Measurements from ENCODE around the gene CPLANE2. TPM values are rescaled to one million over a fixed set of nuclear protein-coding genes. Genes with fewer than 3 reads are reported as not detected.

CPLANE2 gene, protein sequence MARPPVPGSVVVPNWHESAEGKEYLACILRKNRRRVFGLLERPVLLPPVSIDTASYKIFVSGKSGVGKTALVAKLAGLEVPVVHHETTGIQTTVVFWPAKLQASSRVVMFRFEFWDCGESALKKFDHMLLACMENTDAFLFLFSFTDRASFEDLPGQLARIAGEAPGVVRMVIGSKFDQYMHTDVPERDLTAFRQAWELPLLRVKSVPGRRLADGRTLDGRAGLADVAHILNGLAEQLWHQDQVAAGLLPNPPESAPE
- total RNA-seq (2021): 4.5 and 6.1 TPM in 2 replicates
- percentile 35 among the genes with signal in this experiment for Bru-seq, nascent RNA
- percentile 38 among the genes with signal in this experiment for BruChase-seq, experiment 1, labeled RNA remaining after a 2-hour chase
- percentile 43 among the genes with signal in this experiment for BruChase-seq, experiment 2, labeled RNA remaining after a 6-hour chase
- long read RNA-seq, partial matches to known transcripts: 0 of 1 reads
- long read RNA-seq, other reads (novel, unspliced or antisense): 1 of 1 reads

DNA sequence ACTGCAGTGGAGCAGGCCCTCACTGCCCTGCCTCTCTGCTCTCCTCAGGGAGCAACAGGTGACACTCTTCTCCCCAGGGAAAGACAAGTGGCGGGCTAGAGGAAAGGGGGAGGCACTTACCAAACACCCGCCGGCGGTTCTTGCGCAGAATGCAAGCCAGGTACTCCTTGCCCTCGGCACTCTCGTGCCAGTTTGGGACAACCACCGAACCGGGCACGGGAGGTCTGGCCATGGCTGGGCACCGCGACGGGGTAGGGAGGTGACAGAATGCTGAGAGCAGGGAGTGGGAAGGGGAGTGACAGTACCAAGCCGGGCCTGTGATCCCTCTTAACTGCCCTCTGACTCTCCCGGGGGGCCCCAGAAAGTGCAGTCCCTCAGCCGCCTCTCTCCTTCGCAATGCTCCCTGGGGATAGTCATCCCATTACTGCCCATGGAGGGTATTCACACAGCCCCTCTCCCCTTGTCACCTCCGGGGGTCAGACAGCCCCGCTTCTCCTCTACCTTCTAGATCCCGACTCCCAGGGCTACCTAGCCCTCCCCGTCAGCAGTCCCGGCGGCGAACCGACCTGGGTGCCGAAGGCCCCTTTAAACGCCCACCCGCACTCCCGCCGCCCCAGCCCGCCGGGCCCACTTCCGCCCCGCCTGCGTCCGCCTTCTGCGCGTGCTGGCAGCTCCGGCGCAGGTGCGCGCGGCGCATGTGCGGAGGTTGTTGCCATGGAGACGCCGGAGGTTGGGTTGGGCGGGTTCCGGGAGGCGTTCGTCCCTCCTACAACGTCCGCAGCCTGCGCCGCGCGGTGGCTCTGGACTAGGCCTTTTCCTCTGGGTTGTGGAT lies at the start of gene CPLANE2:
TSS of gene CPLANE2 (minus strand) at position 673 of the 832 bp plus-strand sequence. CDS start at position 232, 441 bp downstream.
- peak within 1 kb of the TSS; percentile 60 for H3K27ac ChIP-seq
- H3K36me3 ChIP-seq (ENCODE audit: low read depth): no peaks in the 10 kb centered on the region
- peak within 1 kb of the TSS; percentile 83 for H2AFZ ChIP-seq
- peak within 1 kb of the TSS; percentile 97 for H3K4me2 ChIP-seq
- H3K9me2 ChIP-seq (ENCODE audit: insufficient read depth): no peaks in the 10 kb centered on the region
- H3K4me1 ChIP-seq (replicated peaks; ENCODE audit: insufficient read depth): peaks cover 13% of the 10 kb centered on the region
- H3K9me3 ChIP-seq (ENCODE audit: insufficient read depth, low read depth): no peaks in the 10 kb centered on the region
- ChIA-PET POLR2A (ENCODE audit: unreplicated experiment) (interaction anchor here (0.7 kb wide), 1 partner anchor 48 kb away, joined by 3 read pairs; no protein-coding TSS in a partner anchor), CTCF (interaction anchor here (0.5 kb wide), 1 partner anchor 9 kb away, joined by 3 read pairs; no protein-coding TSS in a partner anchor)
- DNase-seq: peak; percentile 65 to 93
- BruUV-seq (replicated peaks): TSS peak; percentile 64
- H3K4me3 ChIP-seq: peak within 1 kb of the TSS; percentile 81
- no peaks in the 10 kb centered on the region for H3K27me3 ChIP-seq (ENCODE audit: insufficient read depth, low read depth)
- H3F3A ChIP-seq (ENCODE audit: insufficient read depth, low read depth): peaks cover 3% of the 10 kb centered on the region; the same call in 1 of the 2 replicates
- H3K79me2 ChIP-seq (ENCODE audit: low read depth): no peaks in the 10 kb centered on the region
- intact Hi-C loops (cut with micrococcal nuclease; ENCODE audit: unreplicated experiment): loop anchor here (2.0 kb wide), 4 partner anchors 20 to 158 kb away; no protein-coding TSS in a partner anchor
- TF ChIP-seq, protein P1, sequence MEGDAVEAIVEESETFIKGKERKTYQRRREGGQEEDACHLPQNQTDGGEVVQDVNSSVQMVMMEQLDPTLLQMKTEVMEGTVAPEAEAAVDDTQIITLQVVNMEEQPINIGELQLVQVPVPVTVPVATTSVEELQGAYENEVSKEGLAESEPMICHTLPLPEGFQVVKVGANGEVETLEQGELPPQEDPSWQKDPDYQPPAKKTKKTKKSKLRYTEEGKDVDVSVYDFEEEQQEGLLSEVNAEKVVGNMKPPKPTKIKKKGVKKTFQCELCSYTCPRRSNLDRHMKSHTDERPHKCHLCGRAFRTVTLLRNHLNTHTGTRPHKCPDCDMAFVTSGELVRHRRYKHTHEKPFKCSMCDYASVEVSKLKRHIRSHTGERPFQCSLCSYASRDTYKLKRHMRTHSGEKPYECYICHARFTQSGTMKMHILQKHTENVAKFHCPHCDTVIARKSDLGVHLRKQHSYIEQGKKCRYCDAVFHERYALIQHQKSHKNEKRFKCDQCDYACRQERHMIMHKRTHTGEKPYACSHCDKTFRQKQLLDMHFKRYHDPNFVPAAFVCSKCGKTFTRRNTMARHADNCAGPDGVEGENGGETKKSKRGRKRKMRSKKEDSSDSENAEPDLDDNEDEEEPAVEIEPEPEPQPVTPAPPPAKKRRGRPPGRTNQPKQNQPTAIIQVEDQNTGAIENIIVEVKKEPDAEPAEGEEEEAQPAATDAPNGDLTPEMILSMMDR (conservative IDR thresholded peaks at IDR 0.05): 0 out of 2 replicates have a peak, but pooled peaks have one; percentile 29
- TF ChIP-seq EZH2 (IDR thresholded peaks at IDR 0.05; ENCODE audit: low read depth): no peak
- H4K20me1 ChIP-seq (ENCODE audit: insufficient read depth): no peaks in the 10 kb centered on the region

DNA sequence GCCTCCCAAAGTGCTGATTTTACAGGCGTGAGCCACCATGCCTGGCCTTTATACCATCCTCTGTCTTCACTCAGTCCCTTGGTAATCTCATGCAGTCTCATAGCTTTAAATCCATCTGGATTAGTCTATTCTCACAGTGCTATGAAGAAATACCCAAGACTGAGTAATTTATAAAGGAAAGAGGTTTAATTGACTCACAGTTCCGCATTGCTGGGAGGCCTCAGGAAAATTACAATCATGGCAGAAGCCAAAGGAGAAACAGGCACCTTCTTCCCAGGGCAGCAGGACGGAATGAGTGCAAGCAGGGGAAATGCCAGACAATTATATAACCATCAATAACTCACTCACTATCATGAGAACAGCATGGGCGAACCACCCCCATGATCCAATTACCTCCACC lies 49.1 kb upstream of the CPLANE2 start:
- no TSS peak for BruUV-seq (replicated peaks)
- no peaks in the 10 kb centered on the region for H3K36me3 ChIP-seq (ENCODE audit: low read depth)
- no peak overlapping the region for H3K4me3 ChIP-seq
- TF ChIP-seq, protein P1 (conservative IDR thresholded peaks at IDR 0.05): no peak
- no peak for TF ChIP-seq EZH2 (IDR thresholded peaks at IDR 0.05; ENCODE audit: low read depth)
- no peaks in the 10 kb centered on the region for H4K20me1 ChIP-seq (ENCODE audit: insufficient read depth)
- H3K27me3 ChIP-seq (ENCODE audit: insufficient read depth, low read depth): no peaks in the 10 kb centered on the region
- ChIA-PET POLR2A (ENCODE audit: unreplicated experiment) (no interaction called here), CTCF (no interaction called here)
- H3K79me2 ChIP-seq (ENCODE audit: low read depth): no peaks in the 10 kb centered on the region
- H3K9me3 ChIP-seq (ENCODE audit: insufficient read depth, low read depth): no peaks in the 10 kb centered on the region
- H3K4me2 ChIP-seq: no peak overlapping the region
- intact Hi-C loops (cut with micrococcal nuclease; ENCODE audit: unreplicated experiment): no loop called here
- no peaks in the 10 kb centered on the region for H3K4me1 ChIP-seq (replicated peaks; ENCODE audit: insufficient read depth)
- H3K27ac ChIP-seq: no peak overlapping the region
- H2AFZ ChIP-seq: no peak overlapping the region
- no peaks in the 10 kb centered on the region for H3F3A ChIP-seq (ENCODE audit: insufficient read depth, low read depth)
- H3K9me2 ChIP-seq (ENCODE audit: insufficient read depth): no peaks in the 10 kb centered on the region
- DNase-seq: no peak

DNA sequence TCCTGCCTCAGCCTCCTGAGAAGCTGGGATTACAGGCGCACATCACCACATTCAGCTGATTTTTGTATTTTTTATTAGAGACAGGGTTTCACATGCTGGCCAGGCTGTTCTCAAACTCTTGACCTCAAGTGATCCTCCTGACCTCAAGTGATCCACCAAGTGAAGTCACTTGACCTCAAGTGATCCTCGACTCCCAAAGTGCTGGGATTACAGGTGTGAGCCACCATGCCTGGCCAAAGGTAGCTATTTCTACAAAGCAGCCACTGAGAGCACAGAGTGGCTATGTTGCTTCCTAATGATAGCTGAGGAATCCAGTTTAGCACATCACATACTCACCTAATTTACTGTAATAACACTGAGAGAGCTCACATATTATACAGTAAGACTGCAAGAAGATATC lies 44.8 kb upstream of the CPLANE2 start:
- Histone ChIP-seq H3K9me2 (ENCODE audit: insufficient read depth) (no peaks in the 10 kb centered on the region), H3K79me2 (ENCODE audit: low read depth) (no peaks in the 10 kb centered on the region), H3K4me1 (replicated peaks; ENCODE audit: insufficient read depth) (no peaks in the 10 kb centered on the region), H4K20me1 (ENCODE audit: insufficient read depth) (no peaks in the 10 kb centered on the region), H3K4me2 (no peak overlapping the region), H2AFZ (no peak overlapping the region), H3K36me3 (ENCODE audit: low read depth) (no peaks in the 10 kb centered on the region), H3F3A (ENCODE audit: insufficient read depth, low read depth) (no peaks in the 10 kb centered on the region), H3K4me3 (no peak overlapping the region), H3K27me3 (ENCODE audit: insufficient read depth, low read depth) (no peaks in the 10 kb centered on the region), H3K9me3 (ENCODE audit: insufficient read depth, low read depth) (no peaks in the 10 kb centered on the region), H3K27ac (no peak overlapping the region)
- CTCF ChIA-PET: no interaction called here
- no peak for TF ChIP-seq EZH2 (IDR thresholded peaks at IDR 0.05; ENCODE audit: low read depth)
- TF ChIP-seq, protein P1 (conservative IDR thresholded peaks at IDR 0.05): no peak
- no TSS peak for BruUV-seq (replicated peaks)
- DNase-seq: no peak
- intact Hi-C loops (cut with micrococcal nuclease; ENCODE audit: unreplicated experiment): no loop called here
- POLR2A ChIA-PET (ENCODE audit: unreplicated experiment): no interaction called here
